ENCODE measurements around the gene REEP3.
A peak's percentile ranks its signal among the peaks of the same experiment; 100 is the strongest.

Gene REEP3

DNA sequence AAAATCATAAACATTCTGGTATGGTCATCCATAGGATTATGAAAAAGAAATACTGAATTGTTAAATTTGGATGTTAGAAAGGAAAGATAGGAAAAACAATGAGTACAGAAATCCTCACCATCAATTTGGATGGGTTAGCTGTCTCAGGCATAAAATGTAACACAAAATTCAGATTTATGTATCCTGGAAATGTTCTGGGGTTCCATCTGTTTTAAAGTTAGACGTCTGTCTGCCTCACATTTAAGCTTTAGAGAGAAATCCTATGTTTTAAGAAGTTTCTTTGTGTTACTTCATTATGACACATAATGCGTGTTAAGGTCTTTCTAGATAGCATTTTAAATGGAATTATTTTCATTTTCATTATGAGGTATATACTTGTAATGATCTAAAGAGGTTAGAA lies 103.5 kb downstream of the REEP3 start:
- TF ChIP-seq, protein P1, sequence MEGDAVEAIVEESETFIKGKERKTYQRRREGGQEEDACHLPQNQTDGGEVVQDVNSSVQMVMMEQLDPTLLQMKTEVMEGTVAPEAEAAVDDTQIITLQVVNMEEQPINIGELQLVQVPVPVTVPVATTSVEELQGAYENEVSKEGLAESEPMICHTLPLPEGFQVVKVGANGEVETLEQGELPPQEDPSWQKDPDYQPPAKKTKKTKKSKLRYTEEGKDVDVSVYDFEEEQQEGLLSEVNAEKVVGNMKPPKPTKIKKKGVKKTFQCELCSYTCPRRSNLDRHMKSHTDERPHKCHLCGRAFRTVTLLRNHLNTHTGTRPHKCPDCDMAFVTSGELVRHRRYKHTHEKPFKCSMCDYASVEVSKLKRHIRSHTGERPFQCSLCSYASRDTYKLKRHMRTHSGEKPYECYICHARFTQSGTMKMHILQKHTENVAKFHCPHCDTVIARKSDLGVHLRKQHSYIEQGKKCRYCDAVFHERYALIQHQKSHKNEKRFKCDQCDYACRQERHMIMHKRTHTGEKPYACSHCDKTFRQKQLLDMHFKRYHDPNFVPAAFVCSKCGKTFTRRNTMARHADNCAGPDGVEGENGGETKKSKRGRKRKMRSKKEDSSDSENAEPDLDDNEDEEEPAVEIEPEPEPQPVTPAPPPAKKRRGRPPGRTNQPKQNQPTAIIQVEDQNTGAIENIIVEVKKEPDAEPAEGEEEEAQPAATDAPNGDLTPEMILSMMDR (IDR thresholded peaks at IDR 0.05; ENCODE audit: low read depth, low read length, missing control alignments): no peak
- DNase-seq (ENCODE audit: low read depth): no peak
- no peak overlapping the region for H3K4me3 ChIP-seq (ENCODE audit: low read depth, low read length)

DNA sequence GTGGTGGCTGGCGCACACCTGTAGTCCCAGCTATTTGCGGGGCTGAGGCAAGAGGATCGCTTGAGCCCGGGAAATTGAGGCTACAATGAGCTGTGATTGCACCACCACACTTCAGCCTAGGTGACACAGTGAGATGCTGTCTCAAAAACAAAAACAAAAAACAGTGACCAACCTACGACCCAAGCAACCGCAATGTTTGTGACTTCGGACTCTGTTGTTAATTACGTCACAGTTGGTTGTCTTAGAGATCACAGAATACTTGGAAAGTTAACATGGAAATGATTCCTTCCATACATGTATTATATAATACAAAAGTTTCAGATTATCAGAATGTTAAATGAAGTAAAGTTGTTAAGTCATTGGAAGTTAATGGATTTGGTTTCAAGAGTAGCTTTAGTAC lies 106.2 kb downstream of the REEP3 start:
- no peak for DNase-seq (ENCODE audit: low read depth)
- TF ChIP-seq, protein P1 (IDR thresholded peaks at IDR 0.05; ENCODE audit: low read depth, low read length, missing control alignments): no peak
- no peak overlapping the region for H3K4me3 ChIP-seq (ENCODE audit: low read depth, low read length)

DNA sequence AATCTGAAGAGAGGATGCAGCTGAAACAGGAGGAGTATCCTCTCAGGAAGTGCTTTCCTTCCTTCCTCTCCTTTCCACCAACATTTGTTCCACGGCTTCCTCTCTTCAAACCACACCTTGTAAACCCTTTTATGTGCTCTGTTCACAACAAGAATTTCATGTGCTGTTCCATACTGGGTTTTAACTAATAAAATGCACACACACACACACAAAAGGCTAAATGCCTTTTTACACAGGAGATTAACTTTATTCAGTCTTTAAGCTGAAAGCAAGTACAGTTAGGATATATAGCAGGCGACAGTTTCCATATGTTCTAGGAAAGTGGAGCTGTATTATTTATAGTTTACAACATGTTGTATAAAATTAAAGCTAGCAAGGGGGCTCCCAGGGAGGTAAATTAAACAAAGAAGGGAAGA lies 106.7 kb downstream of the REEP3 start:
- TF ChIP-seq, protein P1 (IDR thresholded peaks at IDR 0.05; ENCODE audit: low read depth, low read length, missing control alignments): no peak
- no peak for DNase-seq (ENCODE audit: low read depth)
- no peak overlapping the region; the same call in 1 of the 2 replicates for H3K4me3 ChIP-seq (ENCODE audit: low read depth, low read length)

DNA sequence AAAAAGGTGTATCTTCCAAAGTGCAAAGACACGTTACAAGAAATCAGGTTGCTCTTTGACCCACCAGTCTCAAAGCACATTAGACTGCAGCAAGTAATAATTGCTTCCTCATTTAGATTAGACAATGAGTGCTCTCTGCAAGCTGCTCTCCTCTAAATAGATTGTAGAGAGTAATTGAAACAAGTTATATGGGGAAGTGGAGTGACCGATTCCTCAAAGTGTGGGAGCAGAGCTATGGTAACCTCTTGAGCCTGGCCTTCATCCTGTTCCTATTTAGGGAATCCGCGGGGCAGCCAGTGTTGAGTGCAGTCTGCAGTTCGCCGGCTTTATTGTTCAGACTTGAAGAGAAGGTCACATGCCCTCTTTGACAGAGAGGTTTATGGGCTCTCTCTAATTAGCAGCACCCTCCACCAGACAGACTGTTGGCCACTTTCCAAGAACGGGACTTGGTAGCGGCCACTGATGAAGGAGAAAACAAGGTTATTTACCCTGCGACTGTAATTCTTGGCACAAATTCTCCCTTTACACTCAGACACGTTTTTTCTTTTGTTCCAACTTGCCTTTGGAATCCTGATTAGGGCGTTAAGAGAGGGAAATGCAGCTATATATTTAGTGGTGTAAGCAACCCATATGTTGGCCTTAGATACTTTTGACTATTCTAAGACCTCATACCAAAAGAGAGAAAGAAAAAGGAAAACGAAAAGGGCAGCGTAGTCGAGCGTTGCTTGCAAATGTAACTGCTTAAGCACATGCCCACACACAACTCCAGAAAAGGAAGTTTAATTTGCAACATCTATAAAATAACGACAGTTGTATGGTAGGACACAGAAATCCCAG lies 107.5 kb downstream of the REEP3 start:
- peak; percentile 85 for DNase-seq (ENCODE audit: low read depth)
- peak overlapping the region; percentile 86 for H3K4me3 ChIP-seq (ENCODE audit: low read depth, low read length)
- TF ChIP-seq, protein P1 (IDR thresholded peaks at IDR 0.05; ENCODE audit: low read depth, low read length, missing control alignments): no peak

DNA sequence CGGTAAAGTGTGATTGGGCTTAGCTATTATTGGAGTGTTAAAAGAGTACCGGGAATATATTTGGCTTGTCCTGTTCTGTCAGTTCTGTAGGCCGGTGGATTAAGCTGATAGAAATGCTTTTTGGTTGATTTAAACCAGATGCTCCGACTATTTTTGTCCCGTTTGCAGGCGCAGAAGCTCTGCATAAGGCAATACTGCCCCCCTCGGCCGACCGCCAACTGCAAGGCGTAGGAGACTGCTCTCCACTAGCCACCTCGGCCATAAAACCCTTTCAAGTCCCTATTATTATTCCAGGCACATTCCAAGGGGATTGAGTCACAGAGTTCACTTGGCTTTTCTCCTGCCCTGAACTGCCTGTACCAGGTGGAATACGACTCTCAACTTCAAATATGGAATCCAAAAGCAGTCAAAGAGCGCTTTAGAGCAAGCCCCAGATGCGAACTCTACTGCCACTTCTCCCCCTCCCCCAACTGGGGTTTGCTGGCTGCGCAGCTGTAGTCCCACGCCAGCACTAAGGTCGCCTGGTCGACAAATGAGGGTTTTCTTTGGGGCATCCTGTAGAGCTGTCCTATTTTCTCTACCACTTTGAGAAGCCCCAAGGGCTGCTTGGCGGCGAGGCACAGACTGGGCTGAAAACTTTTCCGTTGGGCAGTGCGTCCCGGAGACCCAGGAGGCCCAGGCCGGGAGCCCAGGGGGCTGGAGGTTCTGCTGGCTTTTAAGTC lies 108.3 kb downstream of the REEP3 start:
- peak overlapping the region; percentile 86 for H3K4me3 ChIP-seq (ENCODE audit: low read depth, low read length)
- DNase-seq (ENCODE audit: low read depth): peak; percentile 85
- TF ChIP-seq, protein P1 (IDR thresholded peaks at IDR 0.05; ENCODE audit: low read depth, low read length, missing control alignments): peak; percentile 87

DNA sequence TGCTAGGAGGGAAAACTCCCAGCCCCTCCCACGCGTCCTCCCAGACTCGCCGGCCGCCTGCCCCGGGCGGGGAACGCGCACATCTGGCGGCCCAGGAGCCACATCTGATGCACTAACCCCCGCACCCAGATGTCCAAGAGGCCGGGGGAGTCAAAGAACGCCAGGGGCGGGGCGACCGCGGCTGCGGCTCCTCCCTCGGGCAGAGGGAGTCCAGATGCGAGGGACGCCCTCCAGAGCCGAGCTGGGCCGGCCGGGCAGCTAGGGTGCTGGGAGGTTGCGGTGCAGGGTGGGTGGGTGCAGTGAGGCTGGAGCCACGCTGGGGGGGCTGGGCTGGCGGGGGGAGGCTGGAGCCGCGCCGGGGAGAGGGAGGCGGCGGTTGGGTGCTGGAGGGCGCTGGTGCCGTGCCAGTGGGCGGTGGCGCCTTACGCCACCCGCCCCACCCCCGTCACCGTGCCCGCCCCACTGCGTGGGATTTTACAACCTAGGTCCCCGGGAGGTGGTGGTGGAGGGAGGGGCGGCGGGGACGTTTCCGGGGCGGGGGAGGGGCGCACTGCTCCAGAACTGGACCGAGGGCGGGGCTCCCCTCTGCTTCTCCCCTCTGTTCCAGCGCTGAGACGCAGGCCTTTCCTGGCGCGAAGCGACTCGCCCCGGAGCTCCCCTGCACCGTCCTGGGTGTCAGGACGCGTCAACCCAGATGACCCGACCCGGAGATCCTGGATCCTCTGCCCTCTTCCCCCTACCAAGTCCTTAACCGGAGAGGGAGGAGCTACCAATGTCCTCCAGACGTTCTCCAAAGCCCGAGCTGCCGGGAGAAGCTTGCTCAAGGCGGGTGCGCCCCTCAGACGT lies 109.1 kb downstream of the REEP3 start:
- TF ChIP-seq, protein P1 (IDR thresholded peaks at IDR 0.05; ENCODE audit: low read depth, low read length, missing control alignments): no peak
- peak; percentile 65 for DNase-seq (ENCODE audit: low read depth)

More for the DNA sequence above, 109.1 kb downstream of the REEP3 start:
- peak overlapping the region; percentile 86 for H3K4me3 ChIP-seq (ENCODE audit: low read depth, low read length)

Data from GM12864 (cell line).